Osteocyte (in vitro differentiated cells): Measurements from ENCODE around the gene ZNF473. TPM values are rescaled to one million over a fixed set of nuclear protein-coding genes. Genes with fewer than 3 reads are reported as not detected.
A peak's percentile ranks its signal among the peaks of the same experiment; 100 is the strongest.
"Not testable (repeated sequence)": the region's sequence is repeated elsewhere in the genome, so short reads cannot be mapped to it uniquely, and the experiment has no call there.

Source experiments
- DNase-seq: peaks from one replicate; pipeline ENCODE4 v3.0.0; 2021; ENCODE audit warnings: mixed read lengths; ENCODE audit not compliant: unreplicated experiment; ENCODE audit errors: extremely low spot score
- H3K27ac Mint-ChIP-seq: one replicate; pipeline ENCODE4 v1.8.0; 2021; ENCODE audit warnings: mild to moderate bottlenecking, mixed read lengths; ENCODE audit not compliant: unreplicated experiment
- H3K27me3 Mint-ChIP-seq: one replicate; pipeline ENCODE4 v1.8.0; 2021; ENCODE audit warnings: mixed read lengths; ENCODE audit not compliant: unreplicated experiment
- H3K36me3 Mint-ChIP-seq: one replicate; pipeline ENCODE4 v1.8.0; 2021; ENCODE audit warnings: mixed read lengths; ENCODE audit not compliant: unreplicated experiment
- H3K4me1 Mint-ChIP-seq: one replicate; pipeline ENCODE4 v1.8.0; 2021; ENCODE audit warnings: mixed read lengths; ENCODE audit not compliant: unreplicated experiment
- H3K4me3 Mint-ChIP-seq: one replicate; pipeline ENCODE4 v1.8.0; 2021; ENCODE audit warnings: mild to moderate bottlenecking, moderate library complexity, mixed read lengths; ENCODE audit not compliant: unreplicated experiment
- H3K9me3 Mint-ChIP-seq: one replicate; pipeline ENCODE4 v1.8.0; 2021; ENCODE audit warnings: mixed read lengths; ENCODE audit not compliant: unreplicated experiment
- CTCF ChIP-seq: fragments of 200-600 bp; sonication (generic); IDR thresholded peaks from 2 replicates; pipeline ENCODE4 v1.5.0; 2021; ENCODE audit warnings: antibody characterized with exemption, mild to moderate bottlenecking, moderate library complexity
- total RNA-seq: library from RNA; stranded (reverse); gene quantifications from 2 replicates; pipeline ENCODE4 v1.2.1, GENCODE V29; 2021

ZNF473 gene
- total RNA-seq, 1 donor from 2014 or later = 9.8 TPM

- Mint-ChIP-seq H3K27me3 (no peaks in the 10 kb centered on the region), H3K4me1 (peaks cover 11% of the 10 kb centered on the region), H3K36me3 (peaks cover 55% of the 10 kb centered on the region), H3K27ac (no peak overlapping the region), H3K9me3 (peaks cover 31% of the 10 kb centered on the region), H3K4me3 (no peak overlapping the region)
- no peak for DNase-seq
- TF ChIP-seq CTCF = no peak
These were observed 21.9 kb downstream of the ZNF473 start for GRCh38 chr19:50047671-50048070.

GRCh38 chr19:50050406-50051227 lies 24.8 kb downstream of the ZNF473 start:
- DNase-seq = peak; percentile 88
- Mint-ChIP-seq H3K36me3 (peaks cover 28% of the 10 kb centered on the region), H3K9me3 (peaks cover 13% of the 10 kb centered on the region), H3K4me1 (peaks cover 11% of the 10 kb centered on the region), H3K27ac (peak overlapping the region; percentile 83), H3K27me3 (no peaks in the 10 kb centered on the region), H3K4me3 (peak overlapping the region; percentile 83)
- no peak for TF ChIP-seq CTCF

GRCh38 chr19:50051228-50051895 lies 25.6 kb downstream of the ZNF473 start:
- DNase-seq, H3K27me3 Mint-ChIP-seq: not testable (repeated sequence)
- Mint-ChIP-seq H3K9me3 (peaks cover 13% of the 10 kb centered on the region), H3K36me3 (peaks cover 21% of the 10 kb centered on the region), H3K27ac (peak overlapping the region; percentile 83), H3K4me1 (peaks cover 11% of the 10 kb centered on the region), H3K4me3 (peak overlapping the region; percentile 83)

- no peak for DNase-seq
- Mint-ChIP-seq H3K27ac (no peak overlapping the region), H3K4me1 (peaks cover 11% of the 10 kb centered on the region), H3K9me3 (peaks cover 13% of the 10 kb centered on the region), H3K27me3 (no peaks in the 10 kb centered on the region), H3K36me3 (peaks cover 15% of the 10 kb centered on the region), H3K4me3 (no peak overlapping the region)
- no peak for TF ChIP-seq CTCF
These were observed 26.2 kb downstream of the ZNF473 start for GRCh38 chr19:50051964-50052363.

- Mint-ChIP-seq H3K27ac (no peak overlapping the region), H3K9me3 (peaks cover 7% of the 10 kb centered on the region), H3K36me3 (peaks cover 6% of the 10 kb centered on the region), H3K4me3 (no peak overlapping the region), H3K27me3 (no peaks in the 10 kb centered on the region), H3K4me1 (peaks cover 11% of the 10 kb centered on the region)
- TF ChIP-seq CTCF = no peak
- no peak for DNase-seq
These were observed 27.3 kb downstream of the ZNF473 start for GRCh38 chr19:50053119-50053518.
